Hepatocyte (in vitro differentiated cells): ENCODE data around the gene AUTS2.

Experiments used
- EZH2phosphoT487 ChIP-seq: fragments of 200-600 bp; sonication (generic); IDR thresholded peaks from one replicate; pipeline ENCODE4 v1.6.1; 2018; ENCODE audit warnings: antibody characterized with exemption, mild to moderate bottlenecking, low read depth, moderate library complexity; ENCODE audit not compliant: unreplicated experiment, severe bottlenecking
- TF ChIP-seq, protein P1 (sequence below): fragments of 200-600 bp; sonication (generic); IDR thresholded peaks from 2 replicates; pipeline ENCODE4 v1.5.1; 2016; ENCODE audit warnings: antibody characterized with exemption, mild to moderate bottlenecking; ENCODE audit not compliant: poor library complexity

DNA sequence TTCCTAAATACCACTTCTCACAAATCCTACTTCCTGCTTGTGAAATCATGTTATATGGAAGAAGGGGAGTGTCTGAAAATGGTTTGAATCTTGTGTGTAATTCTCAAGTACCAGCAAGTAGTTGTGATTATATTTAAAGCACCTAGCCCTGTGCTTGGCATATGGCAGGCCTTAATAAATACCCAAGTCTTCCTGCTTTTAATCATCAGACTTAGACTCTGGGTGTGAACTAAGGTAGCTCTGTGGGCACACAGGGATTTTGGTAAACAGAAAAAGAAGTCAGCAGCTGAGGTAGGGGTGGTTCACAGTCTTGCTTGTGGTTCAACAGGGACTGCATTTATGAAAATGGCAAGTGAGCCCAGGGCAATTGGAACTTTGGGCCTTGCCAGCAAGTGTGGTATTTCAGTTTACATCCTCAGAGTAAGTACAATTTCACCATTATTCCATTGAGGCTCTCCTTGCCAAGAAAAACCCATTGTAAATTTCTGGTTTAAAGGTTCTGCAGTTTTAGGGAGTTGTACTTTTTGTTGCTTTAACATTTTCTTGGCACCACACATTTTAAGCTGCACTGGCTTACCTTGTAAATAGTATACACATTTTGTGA is 215.5 kb downstream of the AUTS2 start:
- TF ChIP-seq, protein P1, sequence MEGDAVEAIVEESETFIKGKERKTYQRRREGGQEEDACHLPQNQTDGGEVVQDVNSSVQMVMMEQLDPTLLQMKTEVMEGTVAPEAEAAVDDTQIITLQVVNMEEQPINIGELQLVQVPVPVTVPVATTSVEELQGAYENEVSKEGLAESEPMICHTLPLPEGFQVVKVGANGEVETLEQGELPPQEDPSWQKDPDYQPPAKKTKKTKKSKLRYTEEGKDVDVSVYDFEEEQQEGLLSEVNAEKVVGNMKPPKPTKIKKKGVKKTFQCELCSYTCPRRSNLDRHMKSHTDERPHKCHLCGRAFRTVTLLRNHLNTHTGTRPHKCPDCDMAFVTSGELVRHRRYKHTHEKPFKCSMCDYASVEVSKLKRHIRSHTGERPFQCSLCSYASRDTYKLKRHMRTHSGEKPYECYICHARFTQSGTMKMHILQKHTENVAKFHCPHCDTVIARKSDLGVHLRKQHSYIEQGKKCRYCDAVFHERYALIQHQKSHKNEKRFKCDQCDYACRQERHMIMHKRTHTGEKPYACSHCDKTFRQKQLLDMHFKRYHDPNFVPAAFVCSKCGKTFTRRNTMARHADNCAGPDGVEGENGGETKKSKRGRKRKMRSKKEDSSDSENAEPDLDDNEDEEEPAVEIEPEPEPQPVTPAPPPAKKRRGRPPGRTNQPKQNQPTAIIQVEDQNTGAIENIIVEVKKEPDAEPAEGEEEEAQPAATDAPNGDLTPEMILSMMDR: no peak
- no peak for TF ChIP-seq EZH2phosphoT487
